ENCODE results near the gene KRT16. TPM values are rescaled to one million over a fixed set of nuclear protein-coding genes. Genes with fewer than 3 reads are reported as not detected.

The KRT16 gene
- total RNA-seq, 1 experiment from 2014 or later, result not detected

GRCh38 chr17:41600318-41600717 is 12.2 kb downstream of the KRT16 start:
- Histone ChIP-seq H3K27ac (ENCODE audit: low read depth, low read length, poor library complexity, severe bottlenecking) (no peak overlapping the region), H3K4me3 (ENCODE audit: low read depth, low read length, poor library complexity, severe bottlenecking) (no peak overlapping the region), H3K27me3 (replicated peaks; ENCODE audit: insufficient read depth, low read depth, low read length, poor library complexity) (no peaks in the 10 kb centered on the region), H3K4me1 (ENCODE audit: insufficient read depth, low read length, poor library complexity, severe bottlenecking) (no peaks in the 10 kb centered on the region), H3K9me3 (ENCODE audit: low read depth, low read length, poor library complexity, severe bottlenecking) (no peaks in the 10 kb centered on the region), H3K36me3 (ENCODE audit: insufficient read depth, low read length, poor library complexity, severe bottlenecking) (no peaks in the 10 kb centered on the region)
- intact Hi-C loops (cut with micrococcal nuclease; ENCODE audit: unreplicated experiment), result no loop called here
- ChIA-PET CTCF (no interaction called here), POLR2A (ENCODE audit: low non-redundant PET) (no interaction called here)
- TF ChIP-seq CTCF (conservative IDR thresholded peaks at IDR 0.05; ENCODE audit: low read depth, low read length) (no peak), EZH2 (IDR thresholded peaks at IDR 0.05; ENCODE audit: borderline replicate concordance, low read depth, low read length, poor library complexity, severe bottlenecking) (no peak)
- DNase-seq (ENCODE audit: low spot score), result no peak
- BruUV-seq (replicated peaks), result no TSS peak

- ChIA-PET POLR2A (ENCODE audit: low non-redundant PET) (no interaction called here), CTCF (no interaction called here)
- no peak overlapping the region for H3K27ac ChIP-seq (ENCODE audit: low read depth, low read length, poor library complexity, severe bottlenecking)
- H3K27me3 ChIP-seq (replicated peaks; ENCODE audit: insufficient read depth, low read depth, low read length, poor library complexity), result no peaks in the 10 kb centered on the region
- no peaks in the 10 kb centered on the region for H3K9me3 ChIP-seq (ENCODE audit: low read depth, low read length, poor library complexity, severe bottlenecking)
- no peaks in the 10 kb centered on the region for H3K4me1 ChIP-seq (ENCODE audit: insufficient read depth, low read length, poor library complexity, severe bottlenecking)
- no TSS peak for BruUV-seq (replicated peaks)
- DNase-seq (ENCODE audit: low spot score), result no peak
- TF ChIP-seq CTCF (conservative IDR thresholded peaks at IDR 0.05; ENCODE audit: low read depth, low read length), result no peak
- TF ChIP-seq EZH2 (IDR thresholded peaks at IDR 0.05; ENCODE audit: borderline replicate concordance, low read depth, low read length, poor library complexity, severe bottlenecking), result no peak
- no peaks in the 10 kb centered on the region for H3K36me3 ChIP-seq (ENCODE audit: insufficient read depth, low read length, poor library complexity, severe bottlenecking)
- intact Hi-C loops (cut with micrococcal nuclease; ENCODE audit: unreplicated experiment), result no loop called here
- no peak overlapping the region for H3K4me3 ChIP-seq (ENCODE audit: low read depth, low read length, poor library complexity, severe bottlenecking)
Observed at GRCh38 chr17:41599680-41600079, 12.9 kb downstream of the KRT16 start.

- Histone ChIP-seq H3K36me3 (ENCODE audit: insufficient read depth, low read length, poor library complexity, severe bottlenecking) (no peaks in the 10 kb centered on the region), H3K27ac (ENCODE audit: low read depth, low read length, poor library complexity, severe bottlenecking) (no peak overlapping the region), H3K9me3 (ENCODE audit: low read depth, low read length, poor library complexity, severe bottlenecking) (no peaks in the 10 kb centered on the region), H3K4me1 (ENCODE audit: insufficient read depth, low read length, poor library complexity, severe bottlenecking) (no peaks in the 10 kb centered on the region), H3K4me3 (ENCODE audit: low read depth, low read length, poor library complexity, severe bottlenecking) (no peak overlapping the region), H3K27me3 (replicated peaks; ENCODE audit: insufficient read depth, low read depth, low read length, poor library complexity) (no peaks in the 10 kb centered on the region)
- ChIA-PET CTCF (no interaction called here), POLR2A (ENCODE audit: low non-redundant PET) (no interaction called here)
- BruUV-seq (replicated peaks), result no TSS peak
- DNase-seq (ENCODE audit: low spot score), result no peak
- no peak for TF ChIP-seq CTCF (conservative IDR thresholded peaks at IDR 0.05; ENCODE audit: low read depth, low read length)
- no peak for TF ChIP-seq EZH2 (IDR thresholded peaks at IDR 0.05; ENCODE audit: borderline replicate concordance, low read depth, low read length, poor library complexity, severe bottlenecking)
- intact Hi-C loops (cut with micrococcal nuclease; ENCODE audit: unreplicated experiment), result no loop called here
Observed at GRCh38 chr17:41595585-41595984, 17.0 kb downstream of the KRT16 start.
